Cardiac septum (tissue), 1 donor: ENCODE results near the gene WRNIP1. TPM values are rescaled to one million over a fixed set of nuclear protein-coding genes. Genes with fewer than 3 reads are reported as not detected.

Source experiments
- DNase-seq: peaks from one replicate; pipeline ENCODE4 v3.0.0-alpha.2; 2020; ENCODE audit warnings: low spot score
- intact Hi-C: fragments of 100-400 bp; cut with DNase I; formaldehyde crosslinking; loops from one replicate; pipeline ENCODE4 v1.14.0; 2022
- total RNA-seq: library from RNA; stranded (reverse); fragmentation: NEBNext Ultra II Directional; extraction: Animal tissue kit (Norgen Biotek cat#: 25700); gene quantifications from one replicate; pipeline ENCODE4 v1.2.1, GENCODE V29; 2021
- donor health status: DM: no; HTN: no; CAD: no.

WRNIP1 gene
- total RNA-seq, 1 donor from 2014 or later = 35.2 TPM

DNA sequence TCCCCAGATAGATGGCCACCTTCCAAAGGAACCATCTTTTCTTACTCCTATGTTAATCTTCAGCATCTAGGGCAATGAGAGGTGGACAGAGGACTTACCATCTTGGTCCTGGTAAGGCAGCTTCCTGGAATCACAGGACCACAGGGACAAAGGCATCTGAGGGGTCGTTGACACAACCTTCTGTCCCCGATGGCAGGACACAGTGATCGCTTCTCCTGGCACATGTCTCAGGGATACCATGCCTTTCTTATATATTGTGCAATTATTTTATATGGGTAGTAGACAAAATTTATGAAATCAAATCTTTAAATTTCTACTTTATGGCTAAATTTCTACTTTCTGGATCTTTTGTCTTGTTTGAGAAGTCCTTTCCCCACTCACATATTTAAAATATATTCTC, 56.4 kb downstream of the WRNIP1 start:
- intact Hi-C loops = no loop called here
- DNase-seq = no peak

DNA sequence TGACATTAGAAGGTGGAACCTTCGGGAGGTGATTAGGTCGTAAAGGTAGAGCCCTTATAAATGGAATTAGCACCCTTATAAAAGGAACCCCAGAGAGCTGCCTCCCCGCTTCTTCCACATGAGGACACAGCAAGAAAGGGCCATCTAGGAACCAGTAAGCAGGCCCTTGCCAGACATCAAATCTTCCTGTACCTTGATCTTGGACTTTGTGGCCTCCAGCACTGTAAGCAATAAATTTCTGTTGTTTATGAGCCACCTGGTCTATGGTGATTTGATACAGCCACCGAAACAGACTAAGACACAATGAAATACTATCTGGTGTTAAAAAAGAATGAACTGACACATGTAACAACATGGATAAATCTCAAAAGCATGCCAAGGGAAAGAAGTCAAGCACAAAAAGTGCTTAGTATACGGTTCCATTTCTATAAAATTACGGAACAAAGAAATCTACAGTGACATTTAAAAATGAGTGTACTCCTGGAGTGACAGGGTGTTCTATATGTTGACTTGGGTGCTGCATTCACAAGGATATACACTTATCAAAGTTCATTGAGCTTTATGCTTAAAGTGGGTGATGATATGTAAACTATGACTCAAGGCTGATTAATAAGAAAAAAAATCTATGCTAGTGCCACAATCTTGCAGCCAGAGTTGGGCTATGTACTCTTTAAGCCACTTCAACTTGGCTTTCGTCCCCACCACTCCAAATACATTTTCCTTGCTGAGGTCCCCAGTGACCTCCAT, 58.1 kb downstream of the WRNIP1 start:
- no peak for DNase-seq
- intact Hi-C loops = no loop called here

DNA sequence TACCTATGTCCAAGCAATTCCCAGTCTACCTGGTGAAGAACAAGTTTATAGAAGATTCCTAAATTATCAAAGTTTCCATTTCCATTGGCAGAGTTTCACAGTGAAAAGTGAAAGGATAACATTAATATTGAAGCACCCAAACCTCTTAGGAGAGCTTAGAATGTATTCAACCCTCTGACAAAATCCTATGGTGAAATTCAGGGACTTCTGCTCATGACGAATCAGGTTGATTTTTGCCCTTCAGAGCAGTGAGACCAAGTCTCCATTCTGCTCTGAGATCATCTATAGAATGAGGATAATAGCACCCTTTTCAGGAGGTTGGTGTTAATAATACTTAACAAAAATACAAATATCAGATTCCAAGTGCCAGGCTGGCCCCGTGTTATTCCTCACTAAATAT, 60.9 kb downstream of the WRNIP1 start:
- intact Hi-C loops = no loop called here
- DNase-seq = no peak

DNA sequence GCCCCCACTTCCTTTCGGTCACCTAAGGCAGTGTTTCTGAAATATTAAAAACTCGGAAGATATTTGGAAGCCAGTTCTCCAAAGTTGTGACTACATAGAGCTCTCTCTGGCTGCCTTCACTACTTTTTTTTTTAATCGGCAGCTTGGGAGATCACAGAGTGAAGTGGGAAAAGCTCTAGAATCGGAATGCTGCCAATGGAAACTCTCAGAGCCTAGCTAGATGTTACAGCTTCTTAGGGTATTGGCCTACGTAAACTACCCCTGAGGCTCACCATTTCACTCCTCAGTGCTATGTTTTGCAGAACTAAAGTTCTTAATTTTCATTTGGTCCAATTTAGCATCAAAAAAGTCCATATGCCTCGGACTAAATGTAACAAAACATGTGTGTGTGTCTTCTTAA, 61.9 kb downstream of the WRNIP1 start:
- DNase-seq = no peak
- intact Hi-C loops = no loop called here

DNA sequence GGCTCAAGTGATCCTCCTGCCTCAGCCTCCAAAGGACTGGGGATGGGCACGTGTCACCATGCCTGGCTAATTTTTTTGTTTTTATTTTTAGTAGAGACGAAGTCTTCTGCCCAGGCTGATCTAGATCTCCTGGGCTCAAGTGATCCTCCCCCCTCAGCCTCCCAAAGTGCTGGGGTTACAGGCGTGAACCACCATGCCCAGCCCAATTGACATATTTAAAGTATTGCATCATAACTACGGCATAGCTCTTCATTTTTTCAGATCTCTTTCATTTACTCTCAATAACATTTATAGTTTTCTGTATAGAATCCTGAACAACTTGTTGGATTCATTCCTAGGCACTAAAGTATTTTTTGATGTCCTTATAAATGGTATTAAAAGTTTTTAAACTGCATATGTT, 63.4 kb downstream of the WRNIP1 start:
- no peak for DNase-seq
- intact Hi-C loops = no loop called here

DNA sequence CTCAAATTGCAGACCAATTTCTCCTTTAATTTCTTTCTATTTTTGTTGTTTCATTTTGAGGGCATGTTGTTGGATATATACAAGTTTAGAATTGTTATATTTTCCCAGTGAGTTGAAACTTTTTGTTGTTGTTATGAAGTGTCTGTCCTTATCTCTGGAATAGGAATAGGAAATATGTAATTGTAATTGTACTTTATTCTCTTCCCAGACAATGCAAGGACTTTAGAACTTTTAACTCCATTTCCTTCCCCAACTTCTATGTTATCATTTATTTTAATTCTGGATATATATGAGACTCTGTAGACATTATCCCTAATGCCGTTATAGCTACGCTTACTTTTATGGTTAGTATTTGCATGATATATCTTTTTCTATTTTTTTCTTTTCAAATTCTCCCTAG, 64.1 kb downstream of the WRNIP1 start:
- DNase-seq = no peak
- intact Hi-C loops = no loop called here

DNA sequence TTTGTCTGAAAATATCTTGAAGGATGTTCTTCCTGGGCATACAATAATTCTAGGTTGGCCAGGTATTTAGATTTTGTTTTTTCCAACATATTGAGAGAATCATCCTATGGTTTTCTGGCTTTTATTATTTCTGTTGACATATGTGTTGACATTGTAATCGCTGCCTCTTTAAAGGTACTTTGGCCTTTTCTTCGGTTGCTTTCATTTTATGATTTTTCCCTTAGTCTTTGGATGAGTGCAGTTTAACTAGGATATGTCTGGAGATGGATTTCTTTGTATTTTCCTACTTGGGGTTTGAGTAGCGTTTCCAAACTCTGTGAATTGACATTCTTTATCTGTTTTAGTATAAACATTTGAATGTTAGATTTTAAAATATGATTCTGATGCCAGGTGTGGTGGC, 65.0 kb downstream of the WRNIP1 start:
- DNase-seq = no peak
- intact Hi-C loops = no loop called here

DNA sequence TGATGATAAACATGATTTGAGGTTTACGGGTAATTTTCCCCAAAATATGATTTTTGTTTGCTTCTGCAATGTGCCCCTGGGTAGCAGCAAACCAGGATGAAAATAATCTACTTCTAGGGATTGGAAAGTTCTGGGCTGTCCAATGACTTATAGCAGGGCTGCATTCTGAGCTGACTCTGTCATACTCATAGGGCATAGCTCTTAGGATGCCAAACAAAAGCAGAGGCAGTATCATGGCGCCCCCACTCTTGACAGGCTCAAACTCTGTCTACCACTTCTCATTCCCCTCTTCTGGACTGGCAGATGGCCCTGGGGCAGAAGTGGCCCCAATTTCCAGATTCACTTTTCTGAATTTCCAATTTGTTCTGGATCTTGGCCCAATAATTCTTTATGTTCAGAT, 66.2 kb downstream of the WRNIP1 start:
- intact Hi-C loops = no loop called here
- DNase-seq = no peak

DNA sequence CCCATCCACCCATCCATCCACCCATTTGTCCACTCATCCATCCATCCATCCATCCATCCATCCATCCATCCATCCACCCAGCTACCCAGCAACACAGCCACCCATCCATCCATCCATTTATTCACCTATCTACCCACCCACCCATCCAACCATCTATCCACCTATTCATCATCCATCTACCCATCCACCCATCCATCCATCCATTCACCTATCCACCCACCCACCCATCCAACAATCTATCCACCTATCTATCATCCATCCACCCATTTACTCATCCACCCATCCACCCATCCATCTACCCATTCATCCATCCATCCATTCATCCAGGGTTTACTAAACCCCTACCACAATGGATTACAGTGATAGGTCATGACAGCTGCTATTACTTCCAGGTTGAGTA, 69.1 kb downstream of the WRNIP1 start:
- no peak for DNase-seq
- intact Hi-C loops = no loop called here

Other genes starting within 250 kb of the WRNIP1 start
- 0.51 TPM for gene MYLK4, start 14.5 kb upstream of the WRNIP1 start, total RNA-seq
- 26.4 TPM for gene SERPINB1, start 76.5 kb downstream of the WRNIP1 start, total RNA-seq
- 5.3 TPM for gene SERPINB9, start 137.9 kb downstream of the WRNIP1 start, total RNA-seq
- gene SERPINB6, start 206.2 kb downstream of the WRNIP1 start, total RNA-seq = 171 TPM
- gene NQO2, start 234.5 kb downstream of the WRNIP1 start, total RNA-seq = 37.9 TPM